Stimulated activated CD4-positive, alpha-beta T cell treated with anti-CD3 and anti-CD28 coated beads, TNF-alpha, amount 100 ng/mL, for 1 hour (primary cell): ENCODE results near the gene CGGBP1.

Experiments used
- DNase-seq, 3 donors: peaks; one replicate each; pipeline ENCODE4 v3.0.0-alpha.2; 2020; ENCODE audit warnings: low read depth in 3 of 3, low spot score in 1 of 3

Gene CGGBP1, protein sequence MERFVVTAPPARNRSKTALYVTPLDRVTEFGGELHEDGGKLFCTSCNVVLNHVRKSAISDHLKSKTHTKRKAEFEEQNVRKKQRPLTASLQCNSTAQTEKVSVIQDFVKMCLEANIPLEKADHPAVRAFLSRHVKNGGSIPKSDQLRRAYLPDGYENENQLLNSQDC

DNA sequence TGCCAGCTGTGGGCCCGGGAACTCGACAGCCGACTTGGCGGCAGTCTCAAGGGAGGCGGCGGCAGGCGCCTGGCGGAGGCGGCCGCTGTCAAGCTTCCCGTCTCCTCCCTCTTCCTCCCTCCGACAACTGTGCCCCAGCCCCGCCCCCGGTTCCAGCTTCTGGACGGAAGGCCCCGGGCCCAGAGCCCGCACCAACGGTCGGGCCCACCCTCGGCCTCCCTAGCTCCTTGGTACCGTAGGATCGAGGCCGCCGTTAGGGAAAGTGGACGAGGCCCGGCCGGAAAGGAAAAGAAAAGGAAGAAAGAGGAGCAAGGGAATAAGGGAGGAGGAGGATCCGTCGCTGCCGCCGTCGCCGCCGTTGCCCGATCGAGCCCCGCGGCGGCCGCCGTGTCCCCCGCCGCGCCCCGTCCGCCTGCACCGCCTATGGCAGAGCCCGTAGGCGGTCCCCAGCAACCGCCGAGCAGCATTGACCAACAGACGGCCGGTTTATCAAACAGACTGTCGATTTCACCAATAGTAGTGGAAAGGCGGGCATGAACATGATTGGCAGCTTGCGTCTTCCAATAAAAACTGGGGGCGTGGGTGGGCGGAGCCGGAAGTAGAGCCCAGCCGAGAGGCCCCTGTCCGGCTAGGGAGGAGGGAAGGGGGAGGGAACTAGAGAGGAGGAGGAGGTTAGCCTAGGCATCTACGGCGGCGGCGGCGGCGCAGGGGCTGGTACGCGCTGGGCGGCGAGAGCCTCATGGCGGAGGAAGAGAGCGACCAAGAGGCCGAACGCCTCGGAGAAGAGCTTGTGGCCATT, at the start of gene CGGBP1, which contains the start of gene ZNF654:
Gene CGGBP1 (minus strand): TSS at position 425 of the 799 bp plus-strand sequence. CDS start 3,029 bp downstream, outside the sequence.
Gene ZNF654 (plus strand): TSS at position 675 of the 799 bp plus-strand sequence. CDS start 65 bp downstream, at position 740.
- peak; percentile 94 to 99 (median 98) for DNase-seq

DNA sequence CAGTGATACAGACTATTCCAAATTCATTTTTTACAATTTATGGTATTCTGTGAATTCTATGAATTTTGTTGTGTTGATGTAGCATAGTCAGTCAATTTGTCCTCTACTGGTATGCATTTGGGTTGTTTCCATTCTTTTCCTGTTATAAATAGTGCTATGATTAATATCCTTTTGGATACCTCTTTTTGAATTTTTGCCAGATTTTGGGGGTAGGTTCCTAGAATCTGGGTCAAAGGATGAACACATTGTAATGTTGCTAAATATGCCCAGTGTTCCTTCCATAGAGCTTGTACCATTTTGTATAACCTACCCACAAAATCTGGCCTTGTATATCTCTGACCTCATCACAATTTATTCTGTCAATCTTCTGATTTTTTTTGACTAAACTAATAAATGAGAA, 46.5 kb upstream of the CGGBP1 start:
- DNase-seq, result no peak

DNA sequence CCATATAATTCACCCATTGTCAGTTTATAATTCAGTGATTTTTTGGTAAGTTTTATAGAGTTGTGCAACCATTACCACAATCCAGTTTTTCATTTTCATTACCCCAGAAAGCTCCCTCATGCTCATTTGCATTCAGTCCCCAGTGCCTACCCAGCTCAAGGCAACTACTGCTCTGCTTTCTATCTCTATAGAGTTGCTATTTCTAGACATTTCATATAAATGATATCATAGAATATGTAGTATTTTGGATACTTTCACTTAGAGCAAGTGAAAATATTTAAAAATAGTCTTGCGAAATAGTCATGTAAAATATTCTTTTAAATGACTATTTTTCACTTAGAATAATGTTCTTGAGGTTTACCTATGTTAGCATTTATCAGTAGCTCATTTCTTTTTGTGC, 42.3 kb upstream of the CGGBP1 start:
- DNase-seq, result no peak

DNA sequence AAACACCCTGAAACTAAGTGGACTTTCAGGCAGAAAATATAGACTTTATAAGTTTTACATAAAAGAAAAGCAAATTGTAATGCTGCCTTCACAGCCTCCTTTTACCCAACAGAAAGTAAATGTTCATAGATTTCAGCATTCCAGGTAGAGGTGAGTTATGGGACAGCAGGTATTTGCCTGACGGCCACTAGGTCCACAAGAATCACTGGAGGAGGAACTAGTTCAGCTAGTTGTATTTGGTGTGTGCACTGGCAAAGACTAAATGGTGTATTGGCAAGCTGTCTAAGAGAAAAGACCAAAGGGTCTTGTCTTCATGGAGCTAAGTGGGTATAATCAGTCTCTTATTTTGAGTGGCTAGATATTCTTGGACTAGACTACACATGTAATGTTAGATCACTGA, 34.5 kb upstream of the CGGBP1 start:
- no peak for DNase-seq

DNA sequence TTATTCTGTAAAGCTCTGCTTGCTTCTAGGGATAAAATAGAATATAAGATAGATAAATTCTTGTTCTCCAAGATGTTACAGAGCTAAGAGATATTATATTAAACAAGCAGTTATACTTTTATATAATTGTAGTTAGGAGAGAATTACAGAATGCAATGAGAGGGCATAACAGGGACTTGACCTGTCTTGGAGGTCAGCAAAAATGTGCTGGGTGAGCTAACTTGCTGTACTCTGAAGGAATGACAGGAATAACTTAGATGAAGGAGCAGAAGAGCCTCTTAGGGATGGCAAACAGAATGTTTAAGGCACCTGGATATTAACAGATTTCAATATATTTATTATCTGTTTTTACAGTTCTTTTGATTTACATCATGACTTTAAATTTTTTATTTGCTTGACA, 33.5 kb upstream of the CGGBP1 start:
- no peak for DNase-seq

DNA sequence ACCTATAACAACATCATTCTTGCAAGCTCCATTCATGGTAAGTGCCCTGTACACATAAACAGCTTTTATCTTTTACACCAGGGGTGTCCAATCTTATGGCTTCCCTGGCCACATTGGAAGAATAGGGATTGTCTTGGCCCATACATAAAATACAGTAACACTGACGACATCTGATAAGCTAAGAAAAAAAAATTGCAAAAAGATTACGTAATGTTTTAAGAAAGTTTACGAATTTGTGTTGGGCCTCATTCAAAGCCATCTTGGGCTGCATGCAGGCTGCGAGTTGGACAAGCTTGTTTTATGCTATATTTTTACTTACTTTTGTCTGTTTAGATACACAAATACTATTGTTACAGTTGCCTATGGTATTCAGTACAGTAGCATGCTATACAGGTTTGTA, 31.9 kb upstream of the CGGBP1 start:
- no peak for DNase-seq

DNA sequence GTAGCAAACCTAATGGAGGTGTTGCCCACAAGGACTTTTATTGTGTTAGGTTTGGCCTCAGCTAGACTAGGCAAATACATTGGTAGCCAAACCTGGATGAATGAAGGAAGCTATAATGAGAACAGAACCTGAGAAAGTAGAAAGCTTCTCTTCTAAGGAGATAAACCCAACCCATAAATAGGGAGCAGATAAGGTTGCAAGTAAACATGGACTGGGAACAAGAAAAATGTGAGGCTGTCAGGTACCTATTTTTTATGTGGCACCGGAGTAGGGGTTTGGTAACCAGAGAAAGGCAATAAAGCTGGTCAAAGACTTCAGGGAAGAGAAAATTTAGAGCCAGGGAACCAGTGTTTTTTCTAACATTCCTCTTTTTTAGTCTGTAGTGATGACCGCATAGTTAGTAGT, 25.3 kb upstream of the CGGBP1 start:
- no peak for DNase-seq

DNA sequence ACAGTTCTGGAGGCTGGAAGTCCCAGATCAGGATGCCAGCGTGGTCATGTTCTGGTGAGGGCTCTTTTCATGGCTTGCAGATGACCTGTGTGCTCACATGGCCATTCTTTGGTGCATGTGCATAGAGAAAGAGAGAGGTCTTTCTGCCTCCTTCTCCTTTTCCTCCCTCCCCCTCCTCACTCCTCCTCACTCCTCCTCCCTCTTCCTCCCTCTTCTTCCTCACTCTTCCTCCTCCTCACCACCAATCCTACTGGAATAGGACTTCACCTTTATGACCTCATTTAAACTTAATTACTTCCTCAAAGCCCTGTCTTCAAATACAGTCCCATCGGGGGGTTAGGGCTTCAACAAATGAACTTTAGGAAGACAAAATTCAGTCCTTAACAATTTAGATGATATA, 24.0 kb upstream of the CGGBP1 start:
- no peak for DNase-seq

DNA sequence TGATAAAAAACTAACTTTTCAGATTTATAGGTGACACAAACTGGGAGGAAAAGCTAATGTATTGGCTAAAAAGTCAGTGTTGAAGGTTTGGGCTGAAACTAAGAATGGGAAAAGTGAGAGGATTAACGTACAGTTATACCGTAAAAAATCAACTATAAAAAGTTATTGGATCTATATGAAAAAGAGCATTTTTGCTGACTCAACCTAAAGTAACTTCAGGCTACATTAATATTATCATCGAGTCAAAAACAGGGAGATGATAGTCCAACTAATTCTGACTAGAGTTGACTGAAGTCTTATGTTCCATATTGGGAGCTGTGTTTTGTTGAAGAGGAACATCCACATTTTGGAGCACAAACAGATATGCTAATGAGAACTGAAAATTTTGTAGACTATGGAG, 20.1 kb upstream of the CGGBP1 start:
- DNase-seq, result no peak

DNA sequence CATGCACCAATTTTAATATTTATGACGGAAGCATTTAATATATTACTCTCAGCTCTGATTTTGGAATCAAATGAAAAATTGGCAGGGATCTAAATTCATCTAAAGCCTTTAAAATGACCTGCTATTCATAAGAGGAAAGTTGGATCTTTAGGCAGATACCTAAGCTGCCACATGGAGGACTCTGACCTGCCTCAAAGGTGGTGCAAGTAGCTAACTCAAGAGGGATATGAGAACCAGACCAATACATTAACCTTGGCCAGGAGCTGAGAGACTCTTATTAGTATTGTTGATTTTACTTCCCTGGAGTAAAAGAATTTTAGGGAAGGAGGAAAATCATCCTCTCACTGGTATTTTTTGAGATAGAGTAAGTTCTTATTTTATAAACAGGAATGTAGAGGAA, 17.9 kb upstream of the CGGBP1 start:
- no peak for DNase-seq

DNA sequence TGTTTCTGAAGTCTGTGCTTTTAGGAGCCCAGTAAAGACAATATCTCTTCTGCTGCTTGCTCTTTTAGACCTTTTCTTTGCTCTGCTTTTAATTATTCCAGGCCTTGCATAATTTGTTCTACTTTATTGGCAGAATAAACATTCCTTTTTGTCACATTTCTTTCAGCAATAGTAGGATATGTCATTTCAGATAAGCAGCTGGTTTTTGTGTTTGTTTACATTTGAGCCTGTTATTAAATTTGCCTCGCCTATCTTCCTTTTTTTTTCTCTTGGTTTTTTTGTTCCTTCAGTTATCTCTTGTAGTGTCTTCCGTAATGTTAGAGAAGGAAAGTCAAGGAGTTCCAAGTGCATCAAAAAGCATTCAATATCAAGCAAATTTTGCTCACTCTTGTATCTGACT, 16.7 kb upstream of the CGGBP1 start:
- no peak for DNase-seq

DNA sequence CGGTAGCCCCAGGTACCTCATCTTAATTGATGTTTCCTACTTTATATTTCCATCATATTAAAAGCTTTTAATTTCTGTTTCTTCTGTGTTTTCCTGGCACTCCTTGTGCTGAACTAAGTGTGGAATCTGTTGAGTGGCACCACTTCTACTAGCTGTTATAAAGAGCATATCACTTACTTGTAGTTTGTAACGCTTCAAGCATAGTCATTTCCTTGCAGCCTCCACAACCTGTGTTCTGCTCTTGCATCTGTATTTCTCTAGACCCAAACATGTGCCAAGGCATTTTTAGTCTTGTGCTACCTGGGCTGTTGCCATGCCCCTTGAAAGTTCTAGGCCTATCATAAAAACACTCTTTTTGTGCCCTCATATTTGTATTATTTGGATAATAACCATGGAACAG, 16.3 kb upstream of the CGGBP1 start:
- no peak for DNase-seq

DNA sequence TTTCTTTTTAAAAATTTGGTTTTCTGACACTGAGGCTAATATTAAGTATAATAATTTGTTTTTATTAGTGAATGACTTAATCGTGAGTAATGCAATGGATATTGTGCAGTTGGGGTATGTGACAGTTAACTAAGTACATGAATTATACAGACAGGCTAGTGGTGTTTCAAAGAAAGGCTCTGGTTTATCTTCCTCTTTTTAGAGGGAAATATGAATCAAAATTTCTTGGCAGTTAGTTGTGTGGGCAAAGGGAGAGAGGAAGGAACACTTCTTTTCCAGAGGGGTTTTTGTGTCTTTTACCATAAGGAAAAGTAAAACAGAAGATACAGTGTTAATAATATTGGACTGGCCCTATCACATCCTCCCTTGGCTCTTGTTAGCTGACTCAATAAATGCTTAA, 2.9 kb upstream of the CGGBP1 start:
- no peak for DNase-seq

DNA sequence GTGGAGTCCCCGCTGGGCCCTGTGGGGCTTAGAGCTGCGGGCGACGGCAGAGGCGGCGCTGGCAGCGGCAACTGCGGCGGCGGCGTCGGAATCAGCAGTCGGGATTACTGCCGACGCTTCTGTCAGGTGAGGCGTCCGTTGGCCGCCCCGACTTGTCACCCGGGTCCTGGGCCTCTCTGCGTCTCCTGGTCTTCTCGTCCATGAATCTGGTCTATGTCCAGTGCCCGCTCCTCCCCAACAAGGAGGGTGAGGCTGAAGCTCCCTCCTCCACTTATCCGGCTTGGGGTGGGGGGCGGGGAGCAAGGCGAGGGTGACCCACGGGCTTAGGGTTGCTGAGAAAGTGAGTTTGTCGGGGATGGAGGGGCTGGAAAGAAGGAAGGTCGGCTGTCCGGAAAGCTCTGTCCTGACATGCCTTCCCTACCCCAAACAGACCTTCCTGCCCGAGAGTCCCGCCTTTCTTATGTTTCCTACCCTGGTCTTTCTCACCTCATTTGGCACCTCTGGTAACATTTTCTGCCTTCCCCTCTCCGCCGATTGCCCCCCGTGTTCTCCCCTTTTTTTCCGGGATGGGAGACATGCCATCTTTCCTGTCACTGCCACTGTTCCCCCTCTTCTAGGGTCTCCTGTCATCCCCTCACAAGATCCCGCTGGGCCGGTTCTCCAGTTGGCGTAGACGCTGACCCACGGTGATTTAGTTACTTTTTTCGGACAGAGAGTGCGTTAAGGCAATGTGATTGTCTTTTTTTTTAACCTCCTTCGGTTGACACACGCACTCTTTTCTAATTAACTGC, 770 bp upstream of the CGGBP1 start:
- no peak for DNase-seq

DNA sequence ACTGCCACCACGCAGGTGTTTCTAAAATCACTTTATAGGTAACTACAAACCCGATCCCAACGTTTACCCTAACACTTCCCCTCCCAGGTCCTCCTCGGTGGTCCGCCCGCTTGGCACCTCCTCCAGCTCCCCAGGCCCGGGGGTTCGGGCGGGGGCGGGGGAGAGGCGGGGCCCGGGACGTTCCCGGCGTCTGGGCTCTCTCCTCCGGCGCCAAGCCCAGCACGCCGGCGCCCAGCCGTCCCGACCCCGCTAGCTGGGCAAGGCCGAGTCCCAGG, 562 bp downstream of the CGGBP1 start:
- no peak for DNase-seq

DNA sequence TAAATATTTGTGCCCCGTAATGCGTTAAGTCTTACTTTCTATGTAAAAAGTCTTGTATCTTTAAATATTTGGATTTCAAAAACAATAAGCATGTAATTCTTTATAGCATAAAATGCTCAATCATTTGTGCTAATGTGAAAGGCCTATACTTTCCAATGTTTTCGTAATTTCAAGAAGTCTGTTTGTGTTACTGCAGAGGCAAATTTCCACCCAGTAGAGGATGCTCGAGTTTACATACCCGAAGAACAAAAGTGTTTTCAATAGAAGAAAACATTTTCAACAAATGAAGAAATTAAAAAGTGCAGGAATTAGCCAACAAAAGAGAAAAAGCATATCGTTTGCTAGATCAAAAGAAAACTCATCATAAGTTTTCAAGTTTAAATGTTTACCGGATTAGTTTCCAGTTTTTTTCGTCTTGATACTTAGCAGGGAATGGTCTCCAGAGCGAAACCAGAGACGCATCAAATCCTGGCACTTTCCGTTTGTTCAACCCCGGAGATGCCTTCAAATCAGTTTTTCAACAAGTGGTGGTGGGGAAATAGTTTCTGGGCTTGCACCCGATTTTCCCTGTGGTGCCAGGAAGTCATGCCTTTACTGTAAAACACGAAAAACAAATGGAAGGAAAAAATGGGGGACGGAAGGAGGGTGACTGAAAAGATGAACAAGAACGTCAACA, 1.0 kb downstream of the CGGBP1 start:
- no peak for DNase-seq

DNA sequence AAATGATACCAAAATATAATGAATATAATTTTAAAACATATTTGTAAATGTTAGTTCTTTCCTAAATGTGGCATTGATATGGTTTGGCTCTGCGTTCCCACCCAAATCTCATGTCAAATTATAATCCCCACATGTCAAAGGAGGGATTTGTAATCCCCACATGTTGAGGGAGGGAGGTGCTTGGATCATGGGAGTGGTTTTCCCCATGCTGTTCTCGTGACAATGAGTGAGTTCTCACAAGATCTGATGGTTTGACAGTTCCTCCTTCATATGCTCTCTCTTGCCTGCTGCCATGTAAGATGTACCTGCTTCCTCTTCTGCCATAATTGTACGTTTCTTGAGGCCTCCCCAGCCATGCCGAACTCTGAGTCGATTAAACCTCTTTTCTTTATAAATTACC, 12.0 kb downstream of the CGGBP1 start:
- DNase-seq, result no peak

DNA sequence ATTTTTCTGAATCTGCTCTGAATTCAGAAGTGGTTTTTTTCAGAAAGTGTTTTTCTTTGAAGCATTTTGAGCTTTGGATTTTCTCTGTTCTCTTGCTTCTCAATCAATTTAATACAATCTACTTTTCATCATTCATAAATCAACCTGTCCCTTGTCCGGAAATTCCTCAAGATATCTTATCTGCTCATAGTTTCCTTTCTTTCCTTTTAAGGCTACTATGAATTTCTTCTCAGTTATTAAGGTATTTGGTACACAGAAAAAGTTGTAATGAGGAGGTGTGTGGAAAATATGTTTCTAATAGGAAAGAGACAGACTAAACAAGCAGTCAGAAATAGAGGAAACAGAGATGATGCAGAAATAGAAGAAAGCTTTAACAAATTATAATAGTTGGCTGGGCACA, 14.4 kb downstream of the CGGBP1 start:
- DNase-seq, result no peak

DNA sequence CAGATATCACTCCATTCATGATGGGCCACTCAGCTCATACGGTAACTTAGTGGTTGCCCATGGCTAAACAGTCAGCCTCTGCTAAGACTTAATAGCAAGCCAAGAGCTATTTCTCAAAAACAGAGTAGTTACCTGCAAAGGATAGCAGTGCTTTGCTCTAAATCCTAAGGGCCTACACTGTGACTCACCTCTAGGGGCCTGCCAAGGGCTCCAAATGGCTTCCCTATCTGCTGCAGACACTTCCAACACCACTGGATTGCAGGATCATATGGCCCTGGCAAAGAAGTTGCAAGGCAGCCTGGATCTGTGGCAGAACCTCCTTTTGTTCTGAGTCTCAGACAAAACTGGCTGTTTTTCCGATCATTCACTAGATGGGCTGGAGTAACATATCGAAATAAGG, 17.8 kb downstream of the CGGBP1 start:
- no peak for DNase-seq

DNA sequence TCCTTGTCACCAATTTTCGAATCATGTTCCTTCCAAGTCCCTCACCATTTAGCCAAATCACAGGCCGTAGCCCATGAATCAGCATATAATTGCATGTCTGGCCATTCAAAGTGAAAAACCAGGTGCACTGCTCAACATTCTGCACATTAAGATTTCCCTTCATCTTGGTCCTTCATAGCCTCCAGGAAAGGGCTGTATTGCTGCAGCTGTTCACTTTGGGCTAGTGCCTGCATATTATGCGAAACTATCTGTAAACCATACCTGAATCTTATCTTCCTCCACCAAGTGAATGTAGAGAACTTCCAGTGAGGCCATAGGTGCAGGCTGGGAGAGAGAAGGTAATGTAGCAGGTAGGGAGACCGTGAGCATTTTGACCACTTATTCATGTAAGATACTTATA, 18.3 kb downstream of the CGGBP1 start:
- no peak for DNase-seq

DNA sequence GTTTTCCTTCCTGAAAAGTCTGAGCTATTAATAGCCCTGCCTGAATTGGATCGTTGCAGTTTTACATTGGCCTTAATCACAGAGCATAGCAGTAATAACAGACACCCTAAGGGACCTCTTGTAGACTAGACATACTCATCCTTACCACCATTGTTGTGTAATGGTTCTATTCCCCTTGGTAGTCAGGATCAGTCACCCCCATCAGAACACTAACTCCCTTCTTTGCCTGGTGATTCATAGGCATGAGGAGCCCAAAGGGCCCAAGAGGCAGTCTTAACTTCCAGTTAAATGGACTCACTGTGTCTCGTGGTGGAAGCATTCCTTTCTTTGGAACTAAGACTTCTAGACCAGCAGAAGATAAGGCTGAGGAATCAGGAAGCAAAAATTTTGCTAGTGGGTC, 20.2 kb downstream of the CGGBP1 start:
- DNase-seq, result no peak

DNA sequence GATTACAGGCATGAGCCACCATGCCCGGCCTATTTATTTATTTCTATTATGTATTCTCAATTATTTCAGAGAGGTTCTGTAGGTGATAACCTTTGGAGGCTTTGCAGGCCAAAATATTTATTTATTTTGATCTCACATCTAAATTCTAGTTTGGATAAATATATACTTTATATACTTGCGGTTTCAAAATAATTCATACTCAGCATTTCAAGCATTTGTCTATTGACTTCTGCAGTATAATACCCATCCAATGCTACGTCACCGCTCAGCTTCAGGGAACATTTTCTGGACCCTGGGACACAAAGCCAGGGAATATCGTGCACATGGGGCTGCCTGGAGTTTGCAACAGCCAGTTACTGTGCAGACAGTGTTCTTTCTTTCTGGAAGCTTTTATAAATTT, 22.6 kb downstream of the CGGBP1 start:
- no peak for DNase-seq
